ENCODE results near the gene COBL.

Gene COBL

GRCh38 chr7:51316666-51317581 is at the start of gene COBL:
Gene COBL (minus strand): TSS chr7:51316809. CDS start chr7:51316633, 176 bp downstream.
- DNase-seq, result peak; percentile 20 to 26

- DNase-seq, result no peak
Observed at GRCh38 chr7:51366172-51366728, 49.6 kb upstream of the COBL start.

GRCh38 chr7:51357821-51358220 is 41.2 kb upstream of the COBL start:
- DNase-seq, result no peak

GRCh38 chr7:51356849-51357516 is 40.4 kb upstream of the COBL start:
- DNase-seq, result no peak

GRCh38 chr7:51354897-51355296 is 38.3 kb upstream of the COBL start:
- DNase-seq, result no peak

- no peak for DNase-seq
Observed at GRCh38 chr7:51354434-51354833, 37.8 kb upstream of the COBL start.

- DNase-seq, result no peak
Observed at GRCh38 chr7:51352174-51353100, 35.8 kb upstream of the COBL start.

GRCh38 chr7:51351661-51352060 is 35.1 kb upstream of the COBL start:
- no peak for DNase-seq

- DNase-seq, result no peak
Observed at GRCh38 chr7:51350546-51350896, 33.9 kb upstream of the COBL start.

GRCh38 chr7:51349820-51350545 is 33.4 kb upstream of the COBL start:
- peak in 1 of 2 experiments; percentile 30 for DNase-seq

GRCh38 chr7:51346126-51346525 is 29.5 kb upstream of the COBL start:
- no peak for DNase-seq

- no peak for DNase-seq
Observed at GRCh38 chr7:51344406-51345138, 28.0 kb upstream of the COBL start.

- DNase-seq, result no peak
Observed at GRCh38 chr7:51340936-51341335, 24.3 kb upstream of the COBL start.

- DNase-seq, result no peak
Observed at GRCh38 chr7:51340029-51340838, 23.6 kb upstream of the COBL start.

GRCh38 chr7:51335057-51335456 is 18.4 kb upstream of the COBL start:
- DNase-seq, result no peak

GRCh38 chr7:51329696-51330263 is 13.2 kb upstream of the COBL start:
- no peak for DNase-seq

- no peak for DNase-seq
Observed at GRCh38 chr7:51328351-51328801, 11.8 kb upstream of the COBL start.

- no peak for DNase-seq
Observed at GRCh38 chr7:51327287-51327717, 10.7 kb upstream of the COBL start.

GRCh38 chr7:51326656-51327286 is 10.2 kb upstream of the COBL start:
- no peak for DNase-seq
